NCI-H1417 treated with DMSO at 0.1 percent for 48 hours (cell line): Measurements from ENCODE around the gene USP24.

Experiments used
- DNase-seq: peaks from one replicate; lab custom pipeline; 2025; lab: John Stamatoyannopoulos, UW

USP24 gene, protein sequence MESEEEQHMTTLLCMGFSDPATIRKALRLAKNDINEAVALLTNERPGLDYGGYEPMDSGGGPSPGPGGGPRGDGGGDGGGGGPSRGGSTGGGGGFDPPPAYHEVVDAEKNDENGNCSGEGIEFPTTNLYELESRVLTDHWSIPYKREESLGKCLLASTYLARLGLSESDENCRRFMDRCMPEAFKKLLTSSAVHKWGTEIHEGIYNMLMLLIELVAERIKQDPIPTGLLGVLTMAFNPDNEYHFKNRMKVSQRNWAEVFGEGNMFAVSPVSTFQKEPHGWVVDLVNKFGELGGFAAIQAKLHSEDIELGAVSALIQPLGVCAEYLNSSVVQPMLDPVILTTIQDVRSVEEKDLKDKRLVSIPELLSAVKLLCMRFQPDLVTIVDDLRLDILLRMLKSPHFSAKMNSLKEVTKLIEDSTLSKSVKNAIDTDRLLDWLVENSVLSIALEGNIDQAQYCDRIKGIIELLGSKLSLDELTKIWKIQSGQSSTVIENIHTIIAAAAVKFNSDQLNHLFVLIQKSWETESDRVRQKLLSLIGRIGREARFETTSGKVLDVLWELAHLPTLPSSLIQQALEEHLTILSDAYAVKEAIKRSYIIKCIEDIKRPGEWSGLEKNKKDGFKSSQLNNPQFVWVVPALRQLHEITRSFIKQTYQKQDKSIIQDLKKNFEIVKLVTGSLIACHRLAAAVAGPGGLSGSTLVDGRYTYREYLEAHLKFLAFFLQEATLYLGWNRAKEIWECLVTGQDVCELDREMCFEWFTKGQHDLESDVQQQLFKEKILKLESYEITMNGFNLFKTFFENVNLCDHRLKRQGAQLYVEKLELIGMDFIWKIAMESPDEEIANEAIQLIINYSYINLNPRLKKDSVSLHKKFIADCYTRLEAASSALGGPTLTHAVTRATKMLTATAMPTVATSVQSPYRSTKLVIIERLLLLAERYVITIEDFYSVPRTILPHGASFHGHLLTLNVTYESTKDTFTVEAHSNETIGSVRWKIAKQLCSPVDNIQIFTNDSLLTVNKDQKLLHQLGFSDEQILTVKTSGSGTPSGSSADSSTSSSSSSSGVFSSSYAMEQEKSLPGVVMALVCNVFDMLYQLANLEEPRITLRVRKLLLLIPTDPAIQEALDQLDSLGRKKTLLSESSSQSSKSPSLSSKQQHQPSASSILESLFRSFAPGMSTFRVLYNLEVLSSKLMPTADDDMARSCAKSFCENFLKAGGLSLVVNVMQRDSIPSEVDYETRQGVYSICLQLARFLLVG (N-terminal part only)

DNA sequence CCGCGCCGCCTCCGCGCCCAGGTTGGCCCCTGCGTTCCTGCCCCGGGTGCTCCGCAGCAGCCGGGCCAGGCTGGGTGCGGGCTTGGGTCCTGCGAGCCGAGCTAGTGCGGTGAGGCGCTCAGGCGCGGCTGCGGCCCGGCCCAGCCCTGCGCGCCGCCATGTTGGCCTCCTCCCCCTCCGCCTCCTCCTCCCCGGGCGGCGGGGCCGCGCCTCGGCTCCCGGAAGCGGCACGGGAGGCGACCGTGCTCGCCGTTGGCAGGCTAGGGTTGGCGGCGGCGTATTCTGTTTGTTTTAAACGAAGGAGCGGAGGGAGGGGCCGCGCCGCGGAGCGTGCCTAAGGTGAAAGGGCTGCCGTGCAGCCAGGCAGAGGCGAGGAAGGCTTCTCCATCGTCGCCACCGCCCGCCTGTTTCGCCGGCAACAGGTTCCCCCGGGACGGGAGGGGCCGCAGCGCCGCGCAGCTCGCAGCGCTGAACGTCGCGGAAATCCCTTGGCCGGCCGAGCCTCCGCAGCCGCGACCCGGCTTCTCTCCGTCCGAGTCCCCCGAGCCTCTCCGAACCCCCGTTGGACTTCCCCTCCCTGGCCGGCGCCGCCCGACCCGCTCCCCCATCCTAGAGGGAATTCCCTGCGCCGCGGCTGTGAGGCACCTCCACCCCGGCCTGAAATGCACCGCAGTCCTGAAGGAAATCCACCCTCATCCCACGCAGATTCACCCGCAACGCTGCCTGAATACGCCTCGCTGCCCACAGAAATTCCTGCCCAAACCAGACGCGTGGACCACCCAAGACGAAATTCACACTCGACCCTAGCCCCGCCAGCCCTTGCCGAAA is at the start of gene USP24:
Gene USP24 (minus strand): TSS at position 171 of the 828 bp plus-strand sequence. CDS start 251 bp downstream, outside the sequence.
- no peak for DNase-seq

GRCh38 chr1:55262822-55263221 is 47.7 kb upstream of the USP24 start:
- no peak for DNase-seq

- DNase-seq = no peak
Observed at GRCh38 chr1:55259911-55260609, 44.9 kb upstream of the USP24 start.

- no peak for DNase-seq
Observed at GRCh38 chr1:55257958-55258357, 42.8 kb upstream of the USP24 start.

DNA sequence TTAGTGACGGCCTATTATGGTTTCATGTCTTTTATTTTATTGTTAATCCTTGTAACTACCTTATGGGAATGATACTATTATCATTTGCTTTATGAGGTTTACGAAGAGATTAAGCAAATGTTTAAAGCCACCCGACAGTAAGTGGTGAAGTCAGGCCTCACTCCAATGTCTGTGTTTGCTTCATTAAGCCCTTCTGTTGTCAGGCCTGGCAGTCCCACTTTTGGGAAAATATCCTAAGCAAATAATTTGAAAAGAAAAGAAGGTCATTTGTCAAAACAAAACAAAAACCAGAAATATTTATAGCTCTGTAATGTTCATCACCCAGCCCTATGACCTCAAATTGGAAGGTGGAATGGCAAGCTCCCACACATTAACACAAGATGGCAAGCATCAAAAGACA is 40.7 kb upstream of the USP24 start:
- DNase-seq = no peak

DNA sequence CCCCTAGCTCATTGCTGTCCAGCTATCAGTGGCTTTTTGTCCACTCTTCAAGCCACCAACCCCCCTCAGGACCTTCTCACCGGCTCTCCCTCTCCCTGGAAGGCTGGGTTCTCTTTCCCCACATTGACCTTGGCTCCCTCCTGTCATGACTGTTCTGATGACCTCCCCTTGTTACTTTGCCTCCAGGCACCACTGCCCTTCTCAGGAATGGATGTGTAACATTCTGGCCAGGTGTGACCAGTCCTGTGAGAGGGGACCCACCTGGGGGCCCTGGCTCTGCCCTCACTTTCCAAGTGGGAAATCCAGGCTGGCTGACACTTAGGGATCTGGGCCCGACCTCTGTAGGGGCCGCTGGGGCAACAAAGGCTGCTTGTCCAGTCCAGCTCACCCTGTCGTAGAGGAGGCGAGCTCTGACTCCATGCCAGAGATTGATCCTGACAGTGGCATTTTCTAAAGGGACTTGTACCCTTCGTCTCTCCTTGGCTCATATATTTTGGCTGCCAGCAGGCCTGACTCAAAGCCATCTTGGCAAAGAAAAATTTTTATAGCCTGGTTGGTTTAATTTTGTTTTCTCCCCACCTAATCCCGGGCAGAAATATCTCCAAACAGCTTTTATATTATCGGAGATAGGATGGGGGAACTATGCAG is 37.9 kb upstream of the USP24 start:
- DNase-seq = no peak

DNA sequence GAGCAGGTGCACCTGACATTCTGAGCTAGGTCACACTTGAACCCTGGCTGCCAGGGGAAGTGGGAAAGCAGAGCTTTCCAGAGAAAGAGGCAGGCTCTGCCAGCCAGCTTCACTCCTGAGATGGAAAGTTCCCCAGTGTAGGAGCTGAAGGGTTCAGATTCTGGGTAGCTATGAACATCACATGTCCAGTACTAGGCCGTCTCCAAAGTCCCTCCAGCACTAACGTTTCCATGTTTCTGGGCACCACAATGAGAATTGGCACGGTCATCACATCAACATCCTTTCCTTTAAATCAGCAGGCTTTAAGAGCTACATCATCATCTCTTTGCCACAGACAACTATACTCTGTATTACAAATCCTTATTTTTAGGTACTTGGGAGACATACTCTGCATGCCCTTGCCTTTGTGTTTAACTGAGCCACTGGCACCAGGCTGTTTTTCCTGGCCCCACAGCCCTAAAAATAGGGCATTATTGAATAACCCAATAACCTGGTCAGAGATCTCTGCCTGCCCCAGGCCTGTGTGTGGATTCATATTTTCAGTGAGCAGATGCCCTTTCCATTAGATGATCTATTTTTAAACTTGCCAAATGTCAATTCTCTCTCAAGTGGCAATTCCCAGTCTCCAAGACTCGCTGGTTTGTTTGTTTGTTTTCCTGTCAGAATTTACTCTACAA is 35.4 kb upstream of the USP24 start:
- DNase-seq = no peak

DNA sequence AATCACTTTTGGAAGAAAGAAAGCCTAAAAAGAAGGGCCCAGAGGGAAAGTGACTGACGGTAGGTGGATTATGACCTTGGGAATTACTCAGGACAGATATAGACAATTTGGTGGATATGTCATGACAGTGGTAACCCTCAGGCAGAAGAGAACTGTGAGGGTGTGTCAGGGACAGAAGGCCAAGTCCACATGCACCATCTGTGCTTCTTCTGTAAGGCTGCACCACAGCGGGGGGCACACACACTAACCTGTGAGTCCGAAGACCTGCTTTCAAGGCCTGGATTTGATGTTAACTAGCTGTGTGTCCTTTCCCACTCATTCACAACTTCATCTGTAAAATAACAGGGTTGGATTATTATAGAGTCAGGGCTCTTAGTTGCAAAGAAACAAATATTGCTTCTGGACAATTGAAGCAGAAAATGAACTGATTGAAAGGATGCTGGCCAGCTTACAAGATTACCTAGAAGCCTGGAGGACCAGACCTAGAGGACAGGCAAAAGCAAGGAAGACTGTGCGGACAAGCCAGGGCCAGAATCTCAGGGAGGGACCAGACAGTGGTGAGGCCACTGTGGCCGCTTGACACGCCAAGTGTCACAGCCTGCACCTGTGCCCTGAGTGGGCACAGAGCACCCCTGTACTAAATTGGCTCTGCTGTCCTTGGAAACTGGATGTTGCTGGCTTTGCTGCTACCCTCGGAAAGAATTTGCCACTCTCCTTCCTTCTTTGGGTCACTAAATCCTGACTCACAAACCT is 34.7 kb upstream of the USP24 start:
- DNase-seq = no peak

DNA sequence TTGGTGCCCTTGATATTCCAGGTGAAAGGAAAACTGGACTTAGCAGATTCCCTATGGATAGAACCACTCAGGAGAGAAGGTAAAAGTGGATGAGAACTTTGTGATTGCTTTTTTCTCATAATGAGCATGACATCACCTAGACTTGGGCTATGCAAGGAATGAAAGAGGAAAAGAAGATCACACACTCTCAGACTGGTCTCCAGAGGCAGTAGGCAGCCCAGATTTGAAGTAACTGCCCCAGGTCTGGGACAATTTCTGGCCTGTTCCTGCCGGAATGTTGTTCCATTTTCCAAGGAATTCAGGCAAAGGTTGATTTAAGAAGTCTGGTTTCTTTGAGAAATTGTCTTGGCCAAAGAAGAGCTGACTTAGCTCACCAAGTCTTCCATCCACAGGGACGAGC is 31.7 kb upstream of the USP24 start:
- no peak for DNase-seq

GRCh38 chr1:55246331-55246730 is 31.2 kb upstream of the USP24 start:
- no peak for DNase-seq

DNA sequence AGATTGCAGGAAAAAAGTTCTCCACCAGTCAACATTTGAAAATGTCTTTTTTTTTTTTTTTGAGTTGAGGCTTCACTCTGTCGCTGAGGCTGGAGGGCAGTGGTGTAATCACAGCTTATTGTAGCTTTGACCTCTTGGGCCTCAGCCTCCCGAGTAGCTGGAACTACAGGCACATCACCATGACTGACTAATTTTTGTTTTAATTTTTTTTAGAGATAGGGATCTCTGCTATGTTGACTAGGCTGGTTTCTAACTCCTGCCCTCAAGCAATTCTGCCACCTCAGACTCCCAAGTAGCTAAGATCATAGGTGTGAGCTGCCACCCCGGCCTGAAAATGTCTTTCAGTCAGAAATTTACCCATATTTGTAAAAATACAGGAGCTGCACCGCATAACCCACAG is 30.6 kb upstream of the USP24 start:
- no peak for DNase-seq

GRCh38 chr1:55244476-55245099 is 29.4 kb upstream of the USP24 start:
- no peak for DNase-seq

DNA sequence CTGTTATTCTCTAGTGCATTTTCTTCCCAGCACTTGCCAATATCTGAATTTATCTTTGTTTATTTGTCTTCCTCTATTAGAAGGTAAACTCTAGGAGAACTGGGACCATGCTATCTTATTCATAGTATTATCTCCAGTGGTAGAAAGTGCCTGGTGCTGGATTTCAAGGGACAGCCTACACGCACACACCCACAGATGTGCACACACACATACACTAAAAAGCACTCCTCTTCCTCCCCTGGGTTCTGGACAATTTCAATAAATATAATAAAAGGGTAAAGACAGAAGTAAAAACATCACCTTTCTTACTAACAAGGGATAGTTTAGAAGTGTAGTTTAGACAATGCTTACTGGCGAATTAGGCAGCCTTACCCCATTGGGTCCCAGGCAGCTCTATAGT is 28.5 kb upstream of the USP24 start:
- DNase-seq = no peak

GRCh38 chr1:55239548-55239947 is 24.4 kb upstream of the USP24 start:
- DNase-seq = no peak

DNA sequence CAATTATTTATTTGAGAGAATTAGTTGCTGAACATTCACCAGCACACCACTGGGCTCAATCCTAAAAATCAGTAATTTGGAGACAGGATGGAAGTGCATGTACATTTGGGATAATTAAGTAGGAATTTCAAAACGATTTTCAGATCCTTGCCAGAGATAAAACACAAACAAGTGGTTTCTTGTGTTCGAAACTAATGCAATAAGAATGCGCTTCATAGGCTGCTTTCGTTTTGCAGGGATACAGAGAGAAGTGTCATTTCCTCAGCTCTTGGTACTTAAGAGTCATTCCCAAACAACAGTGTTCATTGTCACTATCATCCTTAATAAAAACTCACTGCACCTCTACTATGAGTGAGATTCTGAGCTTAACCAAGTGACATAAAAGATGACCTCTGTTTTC is 20.6 kb upstream of the USP24 start:
- DNase-seq = no peak

- DNase-seq = no peak
Observed at GRCh38 chr1:55234016-55234415, 18.9 kb upstream of the USP24 start.

DNA sequence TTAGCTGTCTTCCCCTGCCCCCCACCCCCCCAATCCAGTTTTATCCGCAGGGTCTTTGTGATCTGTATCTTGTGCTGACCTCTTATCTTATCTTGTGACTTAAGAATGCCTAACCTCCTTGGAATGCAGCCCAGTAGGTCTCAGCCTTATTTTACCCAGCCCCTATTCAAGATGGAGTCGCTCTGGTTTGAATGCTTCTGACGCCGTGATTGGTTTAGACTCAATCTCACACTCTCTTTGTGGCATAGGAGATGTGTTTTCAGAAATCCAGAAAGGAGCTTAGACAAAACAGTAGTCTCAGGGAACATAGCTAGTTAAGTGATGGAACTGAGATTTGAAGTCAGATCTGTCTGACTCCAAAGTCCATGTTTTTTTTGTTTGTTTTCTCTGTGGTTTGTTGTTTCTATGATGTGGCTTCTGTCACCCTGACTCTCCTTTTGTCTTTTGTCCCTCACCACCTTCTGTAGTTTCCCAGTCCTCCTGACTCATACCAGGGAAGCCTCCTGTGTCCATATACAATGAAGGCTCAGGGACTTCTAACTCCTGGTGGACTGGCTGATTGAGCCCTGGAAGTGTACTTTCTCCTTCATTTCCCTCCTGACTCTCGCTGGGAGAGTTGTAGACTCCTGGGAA is 18.1 kb upstream of the USP24 start:
- no peak for DNase-seq
